GM21526 (cell line): Measurements from ENCODE around the gene BRMS1.
"Not testable (repeated sequence)": the region's sequence is repeated elsewhere in the genome, so short reads cannot be mapped to it uniquely, and the experiment has no call there.

ENCODE experiments used
- ATAC-seq: cut with Tn5 transposase; IDR thresholded peaks from one replicate; pipeline ENCODE4 v1.9.1; 2021; ENCODE audit warnings: moderate library complexity; ENCODE audit not compliant: unreplicated experiment, low FRiP score

BRMS1 gene

DNA sequence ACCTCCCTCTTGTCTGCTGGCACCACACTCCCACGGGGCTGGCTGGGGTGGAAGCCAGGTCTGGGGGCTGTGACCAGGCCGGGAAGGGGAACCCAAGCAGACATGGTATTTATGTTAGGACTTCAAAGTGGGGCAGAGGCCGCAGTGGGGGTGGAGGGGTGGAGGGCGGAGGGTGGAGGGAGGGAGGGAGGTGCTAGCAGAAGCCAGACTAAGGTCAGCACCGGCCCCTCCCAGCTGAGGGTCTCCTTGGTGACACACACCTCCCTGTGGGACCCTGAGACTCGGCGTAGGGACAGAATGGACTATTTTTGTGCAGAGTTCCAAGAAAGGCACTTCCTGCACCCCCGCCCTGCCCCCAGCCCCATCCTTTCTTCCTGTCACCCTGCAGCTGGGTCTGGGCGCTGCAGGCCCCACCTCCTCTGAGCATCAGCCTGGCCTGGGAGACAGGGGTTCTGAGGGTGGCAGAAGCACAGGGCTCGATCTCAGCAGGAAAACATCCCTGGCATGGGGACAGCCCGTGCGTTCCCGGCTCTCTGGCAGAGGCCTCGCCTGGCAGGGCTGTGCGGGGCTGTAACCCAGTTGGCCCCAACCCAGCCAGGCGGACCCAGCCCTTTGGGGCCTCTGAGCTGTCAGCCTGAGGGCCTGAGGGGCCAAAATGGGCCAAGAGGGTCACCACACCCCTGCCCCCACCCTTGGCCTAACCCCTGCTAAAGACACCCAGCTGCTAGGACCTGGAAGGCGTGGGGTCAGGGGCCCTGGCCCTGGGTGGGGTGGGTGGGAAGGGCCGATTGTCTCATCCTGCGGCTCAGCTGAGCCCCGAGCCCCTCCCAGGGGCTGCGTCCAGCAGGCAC lies 18.4 kb downstream of the BRMS1 start:
- ATAC-seq: no peak

DNA sequence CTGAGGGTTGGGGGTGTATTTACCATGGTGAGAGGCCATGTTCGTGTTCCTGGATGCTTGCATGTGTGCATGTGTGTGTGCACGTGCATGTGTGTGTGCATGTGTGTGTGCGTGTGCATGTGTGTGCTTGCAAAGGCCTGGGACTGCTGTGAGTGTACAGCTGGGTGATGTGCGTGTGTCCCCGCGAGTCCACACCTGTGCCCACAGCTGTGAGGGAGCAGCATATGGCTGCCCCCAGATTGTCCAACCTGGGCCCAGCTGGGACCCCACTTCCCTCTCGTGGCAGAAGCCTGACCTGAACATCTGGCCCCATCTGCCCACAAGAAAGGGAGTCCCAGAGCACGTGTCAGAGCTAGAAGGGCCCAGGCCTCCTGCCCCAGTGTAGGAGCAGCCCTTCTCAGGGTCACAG lies 19.6 kb downstream of the BRMS1 start:
- ATAC-seq: no peak

DNA sequence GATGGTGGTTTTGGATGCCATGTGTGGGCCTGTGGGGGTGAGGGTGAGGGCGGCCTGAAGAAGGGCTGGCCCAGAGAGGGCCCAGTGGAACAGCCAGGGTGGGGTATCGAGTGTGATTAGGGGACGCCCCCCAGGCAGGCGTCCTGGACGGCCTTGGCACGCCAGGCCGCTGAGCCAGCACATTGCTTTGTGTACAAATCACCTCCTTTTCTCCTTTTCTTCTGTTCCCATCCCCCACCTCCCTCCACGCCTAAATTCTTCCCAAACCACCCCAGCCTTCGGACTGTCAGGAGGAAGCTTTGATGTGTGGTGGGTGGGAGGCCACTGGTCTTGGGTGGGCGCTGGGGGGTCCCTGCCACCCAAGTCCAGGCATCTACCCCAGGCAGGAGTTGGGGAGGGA lies 20.2 kb downstream of the BRMS1 start:
- no peak for ATAC-seq

DNA sequence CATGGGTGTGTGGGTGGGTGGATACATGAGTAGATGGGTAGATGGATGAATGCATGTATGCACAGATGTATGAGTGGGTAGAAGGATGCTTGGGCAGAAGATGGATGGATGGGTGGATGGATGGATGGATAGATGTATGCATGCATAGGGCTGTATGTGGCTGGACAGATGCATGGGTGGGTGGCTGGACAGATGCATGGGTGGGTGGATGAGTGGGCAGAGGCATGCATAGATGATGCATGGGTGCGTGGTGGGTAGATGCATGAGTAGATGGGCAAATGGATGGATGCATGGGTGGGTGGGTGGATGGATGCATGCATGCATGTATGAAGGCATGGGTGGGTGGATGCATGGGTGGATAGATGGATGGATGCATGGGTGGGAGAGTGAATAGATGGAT lies 21.2 kb downstream of the BRMS1 start:
- ATAC-seq: no peak

DNA sequence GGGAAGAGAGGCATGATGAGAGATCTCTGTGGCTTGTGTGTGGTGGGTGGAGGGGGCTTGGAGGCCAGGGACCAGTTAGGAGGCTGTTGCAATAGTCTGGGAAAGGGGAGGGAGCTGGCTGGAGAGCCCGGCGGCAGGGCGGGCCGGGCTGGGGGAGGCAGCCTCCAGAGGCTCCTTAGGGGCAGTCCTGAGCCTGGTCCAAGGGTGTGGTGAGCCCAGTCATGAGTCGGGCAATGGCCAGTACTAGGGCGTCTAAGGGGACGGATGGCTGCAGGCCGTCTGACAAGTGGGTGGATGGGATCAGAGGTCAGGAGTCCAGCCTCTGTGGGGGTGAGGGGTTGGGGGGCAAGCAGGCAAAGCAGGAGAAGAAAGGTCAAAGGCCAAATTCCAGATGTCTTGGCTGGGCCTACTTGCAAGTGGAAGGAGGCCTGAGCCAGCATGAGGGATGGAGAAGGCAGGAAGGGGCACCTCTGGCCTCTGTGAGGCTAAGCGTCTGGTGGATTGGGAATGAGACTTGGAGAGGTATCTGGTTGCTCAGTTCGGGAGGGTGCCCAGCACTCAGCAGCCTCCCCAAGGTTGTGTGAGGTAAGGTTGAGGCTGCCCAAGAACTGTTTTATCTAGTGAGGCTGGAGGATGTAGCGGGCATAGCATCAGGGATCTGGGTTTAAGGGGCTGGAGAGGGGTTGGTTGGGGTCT lies 22.0 kb downstream of the BRMS1 start:
- no peak for ATAC-seq

DNA sequence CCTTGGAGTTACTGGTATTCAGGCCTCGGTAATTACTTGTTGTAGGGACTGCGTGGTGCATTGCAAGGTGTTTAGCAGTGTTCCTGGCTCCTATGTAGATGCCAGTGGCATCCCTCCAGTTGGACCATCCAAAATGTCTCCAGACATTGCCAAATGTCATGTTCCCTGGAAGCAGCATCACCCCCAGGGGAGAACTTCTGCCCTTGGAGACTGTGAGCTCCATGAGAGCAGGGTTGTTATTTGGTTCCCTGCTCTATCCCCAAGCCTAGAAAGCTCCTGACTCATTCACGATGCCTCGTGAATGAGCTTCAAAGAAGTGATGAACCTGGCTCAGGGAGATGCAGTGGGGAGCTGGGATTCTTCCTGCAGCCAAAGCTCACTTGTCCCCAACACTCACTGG lies 23.3 kb downstream of the BRMS1 start:
- no peak for ATAC-seq

DNA sequence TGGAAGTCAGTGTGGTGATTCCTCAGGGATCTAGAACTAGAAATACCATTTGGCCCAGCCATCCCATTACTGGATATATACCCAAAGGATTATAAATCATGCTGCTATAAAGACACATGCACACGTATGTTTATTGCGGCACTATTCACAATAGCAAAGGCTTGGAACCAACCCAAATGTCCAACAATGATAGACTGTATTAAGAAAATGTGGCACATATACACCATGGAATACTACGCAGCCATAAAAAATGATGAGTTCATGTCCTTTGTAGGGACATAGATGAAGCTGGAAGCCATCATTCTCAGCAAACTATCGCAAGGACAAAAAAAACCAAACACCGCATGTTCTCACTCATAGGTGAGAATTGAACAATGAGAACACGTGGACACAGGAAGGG lies 24.2 kb downstream of the BRMS1 start:
- not testable (repeated sequence) for ATAC-seq

DNA sequence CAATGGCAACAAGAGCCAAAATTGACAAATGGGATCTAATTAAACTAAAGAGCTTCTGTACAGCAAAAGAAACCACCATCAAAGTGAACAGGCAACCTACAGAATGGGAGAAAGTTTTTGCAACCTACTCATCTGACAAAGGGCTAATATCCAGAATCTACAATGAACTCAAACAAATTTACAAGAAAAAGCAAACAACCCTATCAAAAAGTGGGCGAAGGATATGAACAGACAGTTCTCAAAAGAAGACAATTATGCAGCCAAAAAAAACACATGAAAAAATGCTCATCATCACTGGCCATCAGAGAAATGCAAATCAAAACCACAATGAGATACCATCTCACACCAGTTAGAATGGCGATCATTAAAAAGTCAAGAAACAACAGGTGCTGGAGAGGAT lies 24.6 kb downstream of the BRMS1 start:
- ATAC-seq: not testable (repeated sequence)

DNA sequence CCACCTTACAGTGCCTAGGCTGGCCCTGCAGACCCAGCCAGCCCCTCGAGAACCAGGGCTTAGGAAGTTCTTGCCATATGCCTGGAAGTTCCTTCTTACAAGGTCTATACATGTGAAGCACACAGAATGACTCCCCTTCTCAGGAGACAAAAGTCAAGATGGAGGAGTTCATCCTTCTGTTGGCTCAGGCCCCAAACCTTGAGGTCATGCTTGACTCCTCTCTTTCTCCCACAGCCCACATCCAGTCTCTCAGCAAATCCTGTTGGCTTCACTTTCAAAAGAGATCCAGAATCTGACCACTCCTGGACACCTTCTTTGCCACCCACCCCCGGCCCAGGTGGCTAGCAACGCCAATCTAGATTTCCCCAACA lies 26.3 kb downstream of the BRMS1 start:
- no peak for ATAC-seq

DNA sequence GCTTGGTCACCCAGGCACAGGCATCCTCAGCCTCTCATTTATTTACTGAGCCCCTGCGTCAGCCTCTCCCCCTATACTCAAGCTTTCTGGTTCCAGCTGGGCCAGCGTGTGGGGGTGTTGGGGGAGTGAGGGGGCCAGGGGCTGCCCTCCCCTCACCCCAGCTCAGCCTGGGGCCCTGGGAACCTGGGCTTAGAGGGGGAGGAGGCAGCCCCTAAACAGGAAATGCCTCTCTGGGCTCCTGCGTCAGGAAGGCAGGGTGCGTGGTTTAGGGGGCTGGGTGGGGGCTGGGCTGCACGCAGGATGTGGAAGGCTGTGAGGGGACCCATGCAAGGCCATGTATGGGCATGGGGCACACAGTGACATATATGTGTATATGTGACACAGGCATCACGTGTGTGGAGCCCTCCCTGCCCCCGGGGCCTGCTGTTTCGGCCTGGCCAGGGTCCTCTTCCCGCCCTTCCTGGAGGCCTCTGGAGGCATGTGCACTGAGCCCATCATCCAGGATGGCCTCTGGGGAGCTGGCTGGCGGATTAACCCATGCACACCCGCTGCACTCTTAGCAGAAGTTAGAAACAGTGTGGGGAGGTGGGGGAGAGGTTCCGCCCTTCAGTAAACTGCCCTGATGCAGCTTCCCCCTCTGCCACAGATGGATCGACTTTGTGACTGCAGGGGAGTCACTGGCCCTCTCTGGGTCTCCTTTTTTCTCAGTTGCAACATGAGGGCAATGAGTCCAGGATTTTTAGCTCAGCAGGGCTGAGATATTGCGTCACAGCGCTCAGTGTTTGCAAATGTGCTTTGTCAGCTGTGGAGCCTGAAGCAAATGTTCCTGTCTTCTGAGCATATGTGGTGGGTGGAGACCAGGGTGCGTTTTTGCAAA lies 26.9 kb downstream of the BRMS1 start:
- ATAC-seq: no peak

DNA sequence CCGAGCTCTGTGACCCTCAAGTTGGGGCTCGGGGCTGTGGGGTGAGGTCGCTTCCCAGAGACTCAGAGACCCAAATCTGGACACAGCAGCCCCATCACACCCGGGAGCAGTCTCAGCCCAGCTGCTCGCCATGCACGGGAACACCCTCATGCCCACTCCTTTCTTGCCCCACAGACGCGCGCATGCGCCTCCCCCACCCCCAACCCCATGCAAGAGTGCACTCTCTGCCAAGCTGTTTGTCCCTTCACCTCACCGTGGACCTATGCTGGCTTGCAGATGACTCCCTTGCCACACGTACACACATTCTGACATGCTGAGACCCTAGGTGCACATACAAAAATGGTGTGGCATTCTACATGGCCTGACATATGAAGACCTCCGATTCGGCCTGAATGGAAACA lies 27.6 kb downstream of the BRMS1 start:
- no peak for ATAC-seq

DNA sequence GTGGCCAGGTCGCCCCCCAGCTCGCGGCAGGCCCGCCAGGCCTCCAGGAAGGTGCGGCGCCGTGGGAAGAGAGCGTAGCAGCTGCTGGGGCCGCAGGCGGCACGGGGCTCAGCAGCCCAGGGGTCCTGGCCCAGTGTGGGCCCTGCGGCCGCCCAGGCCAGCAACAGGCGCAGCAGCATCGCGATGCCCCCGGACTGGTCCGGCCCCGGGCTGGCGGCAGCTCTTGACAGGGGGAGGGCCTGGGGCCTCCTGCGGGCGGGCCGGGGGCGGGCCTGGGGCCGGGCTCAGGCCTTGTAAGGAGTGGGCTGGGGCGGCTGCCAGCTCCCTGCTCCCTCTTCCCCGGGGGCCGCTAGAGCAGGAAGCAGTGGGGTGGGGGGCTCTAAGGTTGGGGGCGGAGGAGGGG lies 28.1 kb downstream of the BRMS1 start, which contains the start of gene CD248:
CD248 (minus strand) TSS at position 196 of the 403 bp plus-strand sequence; CDS start at position 179, 17 bp downstream.
- no peak for ATAC-seq

DNA sequence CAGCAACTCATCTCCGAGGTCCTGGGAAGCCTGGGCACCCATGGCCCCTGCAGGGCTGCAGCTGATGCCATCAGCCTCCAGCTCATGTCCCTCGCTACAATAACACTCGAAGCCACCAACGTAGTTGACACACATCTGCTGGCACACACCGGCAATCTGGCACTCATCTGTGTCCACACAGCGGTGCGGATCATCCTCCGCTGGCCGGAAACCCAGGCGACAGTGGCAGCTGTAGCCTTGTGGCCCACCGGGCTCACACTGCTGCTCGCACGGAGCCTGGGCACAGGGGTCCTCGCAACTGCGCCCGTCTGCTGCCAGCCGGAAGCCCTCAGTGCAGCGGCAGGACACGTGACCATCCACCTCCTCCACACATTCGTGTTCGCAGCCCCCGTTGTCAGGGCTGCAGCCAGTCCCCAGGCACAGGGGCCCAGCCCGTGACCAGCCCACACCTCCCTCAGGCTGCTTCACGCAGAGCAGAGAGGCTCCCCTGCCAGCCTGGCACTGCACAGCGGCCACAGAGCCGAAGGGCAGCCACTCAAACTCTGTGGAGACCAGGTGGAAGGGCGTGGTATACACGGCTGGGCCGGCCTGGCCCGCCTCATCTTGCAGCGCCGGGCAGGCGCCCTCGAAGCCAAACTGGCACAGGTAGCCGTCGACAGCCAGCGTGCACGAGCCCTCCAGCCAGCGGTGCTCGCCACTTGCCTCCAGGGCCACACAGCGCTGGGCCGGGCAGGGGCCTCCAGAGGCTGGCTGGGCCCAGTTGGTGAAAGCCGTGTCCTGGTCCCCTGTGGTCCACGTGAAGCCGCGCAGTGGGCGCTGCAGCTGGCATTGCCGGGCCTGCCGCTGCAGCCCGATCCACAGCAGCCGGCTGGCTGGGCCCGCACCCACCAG lies 28.7 kb downstream of the BRMS1 start:
- no peak for ATAC-seq

DNA sequence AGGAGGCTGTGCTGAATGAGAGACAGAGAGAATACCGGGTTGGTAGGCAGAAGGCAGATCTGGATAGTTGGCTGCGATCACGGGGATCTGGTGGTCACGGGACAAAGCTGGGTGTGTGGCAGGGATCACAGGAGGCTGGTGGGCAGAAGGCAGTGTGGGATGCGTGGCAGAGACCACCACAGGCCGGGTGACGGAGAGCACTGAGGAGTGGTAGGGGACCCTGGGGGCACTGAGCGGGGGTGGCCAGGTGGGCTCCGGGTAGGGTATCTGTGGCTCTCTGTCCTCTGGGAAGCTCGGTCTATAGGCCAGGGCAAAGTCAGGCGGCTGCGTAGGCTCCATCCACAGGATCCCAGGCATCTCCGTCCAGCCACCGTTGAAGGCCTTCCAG lies 29.4 kb downstream of the BRMS1 start:
- no peak for ATAC-seq

DNA sequence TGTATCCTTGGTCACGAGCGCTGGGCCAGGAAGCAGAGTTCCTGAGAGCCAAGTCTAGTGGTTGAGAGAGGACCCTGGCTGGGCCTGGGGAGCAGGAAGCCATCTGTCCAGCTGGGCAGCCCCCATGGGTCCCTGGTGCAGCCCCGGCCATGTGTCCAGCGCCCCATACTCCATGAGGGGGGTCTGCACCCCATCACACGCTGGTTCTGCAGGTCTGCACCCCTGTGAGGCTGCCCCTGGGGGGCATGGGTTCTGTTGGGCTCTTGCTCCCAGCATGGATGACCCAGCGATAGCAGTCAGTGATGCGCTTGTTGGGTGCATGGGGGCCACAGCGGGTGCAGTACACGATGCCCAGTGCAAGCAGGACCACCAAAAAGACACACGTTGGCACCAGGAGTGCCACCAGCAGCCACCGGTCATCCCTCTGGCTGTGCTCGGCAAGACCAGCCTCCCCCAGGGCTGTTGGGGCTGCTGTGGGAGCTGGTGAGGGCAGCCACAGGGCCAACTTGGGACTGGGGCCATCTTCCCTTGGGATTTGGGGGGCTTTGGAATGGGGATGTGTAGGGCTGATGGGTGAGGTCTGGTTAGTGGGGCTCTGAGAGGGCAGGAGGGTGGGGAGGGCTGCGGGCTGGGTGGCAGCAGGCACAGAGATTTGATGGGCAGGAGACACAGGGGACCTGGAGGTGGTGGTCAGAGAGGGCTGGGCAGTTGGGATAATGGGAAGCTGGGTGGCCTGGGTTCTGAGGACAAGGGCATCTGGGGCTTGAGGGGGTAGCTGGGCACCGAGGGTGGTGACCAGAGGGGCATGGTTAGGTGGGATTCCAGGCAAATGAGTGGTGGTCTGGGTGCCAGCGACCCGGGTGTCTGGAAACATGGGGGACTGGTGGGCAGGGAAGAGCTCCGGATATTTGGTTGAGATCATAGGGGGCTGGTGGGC lies 30.1 kb downstream of the BRMS1 start:
- ATAC-seq: no peak

DNA sequence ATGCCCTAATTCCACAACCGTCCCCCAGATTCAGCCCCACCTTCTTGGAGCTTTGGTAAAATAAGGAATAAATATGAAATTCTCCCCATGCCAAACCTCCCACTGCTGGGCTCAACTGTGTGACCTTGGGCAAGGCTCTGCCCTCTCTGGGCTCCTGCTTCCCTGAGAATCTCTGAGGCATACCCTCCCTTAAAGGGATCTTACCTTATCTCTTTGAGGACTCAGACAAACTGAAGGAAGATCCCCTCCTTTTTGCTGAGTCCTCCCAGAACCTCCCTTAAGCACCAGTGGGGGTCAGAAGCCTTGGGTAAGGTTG lies 30.8 kb downstream of the BRMS1 start:
- ATAC-seq: no peak

DNA sequence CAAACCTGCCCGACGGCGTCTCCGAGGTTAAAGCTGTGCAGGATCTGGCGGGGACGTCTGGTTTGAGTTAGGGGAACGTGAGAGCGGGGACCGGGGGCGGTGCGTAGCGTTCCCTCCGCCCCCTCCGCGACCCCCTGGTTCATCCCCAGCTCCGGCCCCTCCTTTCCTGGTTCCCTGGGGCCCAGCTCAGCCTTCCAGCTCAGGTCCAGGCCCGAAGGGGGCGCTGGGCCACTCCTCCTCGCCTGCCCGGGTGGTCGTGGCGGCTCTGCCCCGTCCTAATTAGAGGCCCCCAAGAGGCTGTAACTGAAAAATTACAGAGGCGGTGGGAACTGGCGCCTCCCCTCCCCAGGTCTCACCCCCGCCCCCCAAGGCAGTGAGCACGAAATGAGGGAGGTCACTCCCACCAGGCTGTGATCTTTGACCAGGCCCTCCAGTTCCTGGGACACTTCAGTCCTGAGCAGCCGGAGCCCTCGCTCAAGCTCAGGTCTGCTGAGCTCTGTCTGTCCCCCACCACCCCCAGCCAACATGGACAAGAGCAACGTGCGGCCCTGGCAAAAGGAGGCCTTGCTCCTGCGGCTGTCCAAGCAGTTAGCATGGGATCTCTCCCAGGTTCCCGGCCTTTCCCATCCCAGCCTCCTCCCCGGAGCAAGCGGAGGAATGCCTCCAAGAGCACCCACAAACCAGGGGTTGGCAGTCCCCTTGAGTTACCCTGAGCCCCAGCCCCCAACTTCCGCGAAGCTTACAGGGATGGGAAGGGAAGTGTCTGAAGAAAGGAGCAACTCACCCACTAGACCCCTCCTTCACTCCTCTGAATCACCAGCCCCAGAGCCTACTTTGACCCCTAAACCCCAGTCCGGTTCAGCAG lies 31.4 kb downstream of the BRMS1 start:
- no peak for ATAC-seq
